ENCODE results near the gene NES. TPM values are rescaled to one million over a fixed set of nuclear protein-coding genes. Genes with fewer than 3 reads are reported as not detected.

The NES gene
- total and polyA plus RNA-seq, 12 donors, result 7.7 to 26.9 (median 14.0) TPM

DNA sequence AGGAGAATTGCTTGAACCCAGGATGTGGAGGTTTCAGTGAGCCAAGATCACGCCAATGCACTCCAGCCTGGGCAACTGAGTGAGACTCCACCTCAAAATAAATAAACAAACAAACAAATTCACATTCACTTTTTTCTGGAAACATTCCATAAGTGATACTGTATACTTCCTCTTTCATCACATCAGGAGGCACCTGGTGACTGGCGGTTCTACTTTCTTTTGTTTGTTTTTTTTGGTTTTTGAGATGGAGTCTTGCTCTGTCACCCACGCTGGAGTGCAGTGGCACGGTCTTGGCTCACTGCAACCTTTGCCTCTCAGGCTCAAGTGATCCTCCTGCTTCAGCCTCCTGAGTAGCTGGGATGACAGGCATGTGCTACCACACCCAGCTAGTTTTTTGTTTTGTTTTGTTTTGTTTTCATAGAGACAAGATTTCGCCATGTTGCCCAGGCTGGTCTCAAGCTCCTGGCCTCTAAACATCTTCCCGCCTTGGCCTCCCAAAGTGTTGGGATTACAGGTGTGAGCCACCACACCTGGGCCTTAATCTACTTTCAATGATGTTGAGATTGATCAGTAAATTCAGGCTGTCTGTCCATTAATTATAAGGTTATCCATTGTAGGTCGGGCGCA lies 47.3 kb downstream of the NES start:
- DNase-seq, result no peak
- TF ChIP-seq CTCF (IDR thresholded peaks at IDR 0.05), result no peak
- peaks cover 0 to 11% of the 10 kb centered on the region in 2 donors for H3K4me1 ChIP-seq (replicated peaks in 1 of 2)
- no peak overlapping the region for H3K4me3 ChIP-seq
- intact Hi-C loops (cut with DNase I), result no loop called here
- H3K36me3 ChIP-seq (replicated peaks in 1 of 2), result no peaks in the 10 kb centered on the region
- no peaks in the 10 kb centered on the region for H3K9me3 ChIP-seq (replicated peaks in 1 of 3)
- no peak overlapping the region for H3K27ac ChIP-seq
- WGBS, 4 donors, result 71 to 88% (median 80%) methylated on average over 8 of the region's 8 CpGs
- H3K27me3 ChIP-seq, result peaks cover 49% of the 10 kb centered on the region

GRCh38 chr1:156627313-156627880 lies 49.8 kb downstream of the NES start:
- Histone ChIP-seq H3K27me3 (peaks cover 55% of the 10 kb centered on the region), H3K27ac (no peak overlapping the region), H3K4me1 (replicated peaks in 1 of 2) (peaks cover 0 to 23% of the 10 kb centered on the region in 2 donors), H3K4me3 (no peak overlapping the region), H3K36me3 (replicated peaks in 1 of 2) (no peaks in the 10 kb centered on the region), H3K9me3 (replicated peaks in 1 of 3) (no peaks in the 10 kb centered on the region)
- intact Hi-C loops (cut with DNase I), result loop anchor here in 1 of 2 donors (2.0 kb wide), 1 partner anchor 29 kb away; no protein-coding TSS in a partner anchor
- DNase-seq, result peak in 5 of 7 donors; percentile 30 to 80 (median 54)
- 70 to 85% (median 75%) methylated on average over 2 of the region's 2 CpGs for WGBS, 4 donors
- TF ChIP-seq CTCF (IDR thresholded peaks at IDR 0.05) (peak; percentile 38 to 67 (median 64)), POLR2A (IDR thresholded peaks at IDR 0.05) (no peak)

- 41 to 43% (median 42%) methylated on average over 4 of the region's 4 CpGs for WGBS, 4 donors
- Histone ChIP-seq H3K4me1 (replicated peaks in 1 of 2) (peaks cover 0 to 23% of the 10 kb centered on the region in 2 donors), H3K9me3 (replicated peaks in 1 of 3) (no peaks in the 10 kb centered on the region), H3K36me3 (replicated peaks in 1 of 2) (no peaks in the 10 kb centered on the region), H3K27me3 (peaks cover 43% of the 10 kb centered on the region), H3K27ac (no peak overlapping the region), H3K4me3 (no peak overlapping the region)
- TF ChIP-seq POLR2A (IDR thresholded peaks at IDR 0.05), result no peak
- TF ChIP-seq CTCF (IDR thresholded peaks at IDR 0.05), result peak in 2 of 6 experiments; percentile 20 to 48
- intact Hi-C loops (cut with DNase I), result loop anchor here in 1 of 2 donors (2.0 kb wide), 1 partner anchor 31 kb away; no protein-coding TSS in a partner anchor
- no peak for DNase-seq
Measured at GRCh38 chr1:156626079-156626438, 51.1 kb downstream of the NES start.

DNA sequence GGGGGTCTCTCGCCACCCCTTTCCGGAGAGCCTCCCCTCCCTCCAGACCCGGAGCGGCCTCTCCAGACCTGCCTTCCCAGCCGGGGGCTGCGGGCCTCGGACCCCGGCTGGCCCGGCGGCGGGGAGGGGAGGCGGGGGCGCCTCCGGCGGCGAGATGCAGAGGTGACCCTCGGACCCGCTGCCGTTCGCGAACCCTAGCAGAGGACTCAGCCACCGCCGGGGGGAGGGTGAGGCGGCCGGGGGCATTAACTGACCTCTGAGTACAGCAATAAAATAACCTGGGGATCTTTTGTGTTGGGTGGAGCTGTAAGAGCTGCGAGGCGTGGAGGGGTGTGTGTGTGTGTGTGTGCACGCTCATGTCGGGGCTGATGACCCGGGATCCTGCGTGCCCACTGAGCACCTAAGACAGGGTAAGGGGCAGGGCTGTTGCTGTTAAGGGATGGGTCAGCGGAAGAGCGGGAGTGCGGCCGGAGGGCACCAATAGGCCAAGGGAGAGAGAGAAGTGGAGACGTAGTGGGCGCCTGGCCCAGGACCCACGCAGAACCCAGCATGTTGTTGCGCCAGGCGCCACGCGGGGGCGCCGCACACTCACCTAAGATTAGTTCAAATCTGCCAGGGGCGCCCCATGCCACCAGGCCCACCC lies 51.6 kb downstream of the NES start:
- Histone ChIP-seq H3K27me3 (peaks cover 44% of the 10 kb centered on the region), H3K9me3 (replicated peaks in 1 of 3) (no peaks in the 10 kb centered on the region), H3K27ac (no peak overlapping the region), H3K4me3 (peak overlapping the region in 1 of 4 donors; percentile 46), H3K36me3 (replicated peaks in 1 of 2) (no peaks in the 10 kb centered on the region), H3K4me1 (replicated peaks in 1 of 2) (peaks cover 0 to 23% of the 10 kb centered on the region in 2 donors)
- intact Hi-C loops (cut with DNase I), result loop anchor here in 1 of 2 donors (2.0 kb wide), 1 partner anchor 31 kb away; no protein-coding TSS in a partner anchor
- TF ChIP-seq POLR2A (IDR thresholded peaks at IDR 0.05) (no peak), CTCF (IDR thresholded peaks at IDR 0.05) (peak; percentile 66 to 86 (median 73))
- WGBS, 4 donors, result 1 to 2% (median 1%) methylated on average over 29 to 45 of the region's 45 CpGs
- DNase-seq, result peak in 6 of 7 donors; percentile 46 to 74 (median 56)
